ENCODE data around the gene REPS1. TPM values are rescaled to one million over a fixed set of nuclear protein-coding genes. Genes with fewer than 3 reads are reported as not detected.
A peak's percentile ranks its signal among the peaks of the same experiment; 100 is the strongest.
"Not testable (repeated sequence)": the region's sequence is repeated elsewhere in the genome, so short reads cannot be mapped to it uniquely, and the experiment has no call there.

REPS1 gene
- total RNA-seq, 1 donor from 2014 or later, result 70.1 TPM

DNA sequence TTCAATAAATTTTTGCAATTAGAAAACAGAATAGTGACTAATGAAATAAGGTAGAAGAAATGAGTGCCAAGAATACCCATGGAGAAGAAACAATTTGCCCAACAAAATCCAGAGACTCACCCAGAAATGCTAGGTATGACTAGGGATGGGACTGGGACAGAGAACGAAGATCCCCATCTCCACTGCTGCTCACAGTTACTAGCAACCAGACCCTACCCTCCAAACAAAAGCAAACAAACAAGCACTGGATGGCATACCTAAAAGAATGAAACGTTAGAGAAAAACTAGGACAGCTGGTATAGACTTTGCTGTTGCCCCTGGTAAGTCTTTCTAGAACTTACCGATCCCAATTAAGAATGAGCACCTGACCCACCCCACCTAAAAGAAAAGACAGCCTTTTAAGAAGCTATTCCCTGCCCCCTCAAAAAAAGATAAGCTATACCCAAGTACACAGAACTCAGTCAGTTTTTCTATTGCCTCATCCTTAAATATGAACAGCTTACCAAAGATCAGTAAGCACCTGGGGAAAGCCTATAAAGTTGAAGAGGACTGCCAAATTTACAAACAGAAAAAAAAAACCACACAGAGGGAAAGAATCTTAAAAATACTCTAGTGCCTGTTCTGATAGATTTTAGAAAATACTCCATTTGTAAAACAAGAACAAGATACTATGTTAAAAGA, 31.7 kb downstream of the REPS1 start:
- H3K4me1 Mint-ChIP-seq, result peaks cover 46% of the 10 kb centered on the region
- H3K27ac Mint-ChIP-seq, result no peak overlapping the region
- intact Hi-C loops (cut with micrococcal nuclease), result no loop called here
- DNase-seq, result no peak
- H3K27me3 Mint-ChIP-seq, result no peaks in the 10 kb centered on the region
- H3K9me3 Mint-ChIP-seq, result no peaks in the 10 kb centered on the region
- no peak overlapping the region for H3K4me3 Mint-ChIP-seq
- H3K36me3 Mint-ChIP-seq (ENCODE audit: low read depth), result peaks cover 10% of the 10 kb centered on the region

DNA sequence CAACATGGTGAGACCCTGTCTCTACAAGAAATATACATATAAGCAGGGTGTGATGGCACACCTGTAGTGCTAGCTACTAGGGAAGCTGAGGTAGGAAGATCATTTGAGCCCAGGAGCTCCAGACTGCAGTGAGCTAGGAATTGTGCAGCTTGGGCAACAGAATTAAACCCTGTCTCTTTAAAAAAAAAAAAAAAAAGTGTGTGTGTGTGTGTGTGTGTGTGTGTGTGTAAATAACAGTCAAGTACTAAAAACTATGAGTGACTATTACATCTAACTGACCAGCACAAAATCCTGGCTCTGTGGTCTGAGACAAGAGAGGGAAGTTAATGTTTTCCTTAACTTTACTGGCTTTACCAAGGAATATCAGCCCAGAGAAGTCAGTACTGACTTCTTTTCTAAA, 32.8 kb downstream of the REPS1 start:
- Mint-ChIP-seq H3K4me3 (no peak overlapping the region), H3K9me3 (no peaks in the 10 kb centered on the region), H3K27ac (no peak overlapping the region), H3K27me3 (no peaks in the 10 kb centered on the region), H3K36me3 (ENCODE audit: low read depth) (peaks cover 10% of the 10 kb centered on the region), H3K4me1 (peaks cover 44% of the 10 kb centered on the region)
- DNase-seq, result no peak
- intact Hi-C loops (cut with micrococcal nuclease), result no loop called here

DNA sequence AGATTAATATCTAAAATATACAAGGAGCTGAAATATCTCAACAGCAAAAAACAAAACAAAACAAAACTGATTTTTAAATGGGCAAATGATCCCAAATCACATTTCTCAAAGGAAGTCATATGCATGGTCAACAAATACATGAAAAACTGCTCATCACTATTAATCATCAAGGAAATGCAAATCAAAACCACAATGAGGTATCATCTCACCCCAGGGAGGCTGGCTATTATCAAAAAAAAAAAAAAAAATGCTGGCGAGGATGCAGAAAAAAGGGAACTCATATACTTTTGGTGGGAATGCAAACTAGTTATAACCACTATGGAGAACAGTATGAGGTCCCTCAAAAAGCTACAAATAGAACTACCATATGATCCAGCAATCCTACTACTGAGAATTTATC, 34.6 kb downstream of the REPS1 start:
- intact Hi-C loops (cut with micrococcal nuclease), result no loop called here
- H3K27ac Mint-ChIP-seq, result no peak overlapping the region
- no peak for DNase-seq

DNA sequence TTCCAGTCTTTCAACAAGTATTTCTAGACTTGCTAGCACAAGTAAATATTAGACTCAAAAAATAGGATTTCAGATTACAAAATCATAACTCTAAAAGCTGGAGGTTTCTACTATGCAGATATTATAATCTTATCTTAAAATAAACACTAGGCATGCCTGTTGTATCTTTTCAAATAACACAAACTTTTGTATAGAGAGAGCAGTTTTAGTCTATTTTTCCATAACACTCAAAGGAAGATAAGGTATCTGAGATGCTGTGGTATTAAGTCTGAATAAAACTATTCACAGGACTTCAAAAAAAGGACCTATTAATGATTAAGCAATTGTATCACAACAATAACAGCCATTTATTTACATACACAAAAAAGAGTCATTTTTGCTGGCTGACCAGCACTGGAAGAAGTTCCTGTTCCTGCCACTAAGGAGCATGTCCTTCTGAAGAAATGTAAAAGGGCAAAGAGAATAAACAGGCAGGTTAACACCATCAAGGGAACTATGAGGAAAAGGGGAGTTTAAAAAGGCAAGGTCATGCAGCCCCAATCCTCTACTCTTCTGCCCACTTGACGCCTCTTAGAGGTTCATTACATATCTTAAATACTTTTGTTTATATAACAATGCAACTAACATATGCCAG, 39.4 kb downstream of the REPS1 start:
- Mint-ChIP-seq H3K4me1 (peaks cover 54% of the 10 kb centered on the region), H3K4me3 (no peak overlapping the region), H3K9me3 (peaks cover 5% of the 10 kb centered on the region), H3K27ac (peak overlapping the region; percentile 8), H3K27me3 (peaks cover 2% of the 10 kb centered on the region), H3K36me3 (ENCODE audit: low read depth) (peaks cover 37% of the 10 kb centered on the region)
- no peak for DNase-seq
- intact Hi-C loops (cut with micrococcal nuclease), result loop anchor here (2.0 kb wide), 1 partner anchor 22 kb away; no protein-coding TSS in a partner anchor

More for the DNA sequence above, 34.6 kb downstream of the REPS1 start:
- H3K4me3 Mint-ChIP-seq, result no peak overlapping the region
- no peaks in the 10 kb centered on the region for H3K9me3 Mint-ChIP-seq
- peaks cover 44% of the 10 kb centered on the region for H3K4me1 Mint-ChIP-seq
- H3K27me3 Mint-ChIP-seq, result no peaks in the 10 kb centered on the region
- peaks cover 10% of the 10 kb centered on the region for H3K36me3 Mint-ChIP-seq (ENCODE audit: low read depth)

DNA sequence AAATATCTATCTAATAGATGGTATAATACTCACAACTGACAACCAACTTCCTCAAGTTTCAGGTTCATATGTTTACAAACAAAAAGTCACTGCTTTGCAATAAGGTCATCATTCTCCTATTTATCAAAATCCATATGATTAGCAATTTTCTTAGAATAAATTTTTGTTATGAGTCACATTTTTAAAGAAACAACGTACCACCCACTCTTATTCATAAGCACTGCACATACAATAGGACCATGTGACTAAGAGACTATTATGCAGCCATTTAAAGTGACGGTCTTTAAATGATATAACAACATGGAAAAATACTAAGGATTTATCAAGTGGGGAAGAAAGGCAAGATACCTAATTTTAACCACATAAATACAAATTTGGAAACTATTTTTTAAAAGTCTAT, 40.0 kb downstream of the REPS1 start:
- Mint-ChIP-seq H3K36me3 (ENCODE audit: low read depth) (peaks cover 35% of the 10 kb centered on the region), H3K9me3 (peaks cover 5% of the 10 kb centered on the region), H3K27me3 (peaks cover 2% of the 10 kb centered on the region), H3K27ac (peak overlapping the region; percentile 72), H3K4me3 (no peak overlapping the region), H3K4me1 (peaks cover 49% of the 10 kb centered on the region)
- intact Hi-C loops (cut with micrococcal nuclease), result loop anchor here (2.0 kb wide), 1 partner anchor 23 kb away; no protein-coding TSS in a partner anchor
- no peak for DNase-seq

DNA sequence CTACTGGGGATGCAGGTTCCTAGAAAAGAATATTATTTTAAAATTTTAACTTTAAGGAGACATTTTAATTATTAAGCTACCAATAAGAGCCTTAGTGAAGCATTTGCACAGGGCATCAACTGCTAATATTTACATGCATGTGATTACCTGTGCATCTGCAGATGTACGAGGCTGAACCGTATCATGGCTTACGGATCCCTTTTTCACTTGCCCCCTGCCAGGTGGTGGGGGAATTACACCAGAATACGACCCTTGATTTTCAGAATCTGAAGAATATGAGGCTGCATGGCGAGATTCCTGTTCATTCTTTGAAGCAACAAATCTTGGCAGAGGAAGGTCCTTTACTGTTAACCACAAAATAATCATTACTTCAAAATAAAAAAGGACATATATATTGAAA, 42.7 kb downstream of the REPS1 start:
- intact Hi-C loops (cut with micrococcal nuclease), result no loop called here
- peaks cover 44% of the 10 kb centered on the region for H3K4me1 Mint-ChIP-seq
- H3K27ac Mint-ChIP-seq, result no peak overlapping the region
- peaks cover 5% of the 10 kb centered on the region for H3K9me3 Mint-ChIP-seq
- H3K27me3 Mint-ChIP-seq, result peaks cover 2% of the 10 kb centered on the region
- no peak overlapping the region for H3K4me3 Mint-ChIP-seq
- DNase-seq, result peak; percentile 57
- peaks cover 46% of the 10 kb centered on the region for H3K36me3 Mint-ChIP-seq (ENCODE audit: low read depth)

DNA sequence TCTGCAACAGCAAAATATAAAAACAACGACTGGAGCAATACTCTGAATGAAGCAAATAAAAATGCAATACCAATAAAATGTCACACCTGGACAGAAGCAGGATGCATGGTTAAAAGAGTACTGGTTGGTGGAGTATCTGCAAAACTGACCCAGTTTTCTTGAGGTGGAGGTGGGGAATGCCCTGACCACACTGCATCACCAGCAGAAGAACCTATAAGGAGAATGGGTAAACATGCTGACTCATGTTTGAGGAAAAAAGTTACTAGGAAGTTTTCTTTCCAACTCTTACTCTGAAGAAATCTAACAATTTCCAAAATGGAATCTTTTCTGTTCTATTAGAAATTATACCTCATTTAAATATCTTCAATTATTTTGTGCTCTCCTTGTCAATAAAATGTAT, 43.6 kb downstream of the REPS1 start:
- H3K4me3 Mint-ChIP-seq, result no peak overlapping the region
- peak overlapping the region; percentile 45 for H3K27ac Mint-ChIP-seq
- H3K9me3 Mint-ChIP-seq, result peaks cover 5% of the 10 kb centered on the region
- peaks cover 40% of the 10 kb centered on the region for H3K4me1 Mint-ChIP-seq
- intact Hi-C loops (cut with micrococcal nuclease), result loop anchor here (1.0 kb wide), 1 partner anchor 44 kb away; the partner anchor contains the start of gene REPS1
- peak; percentile 69 for DNase-seq
- peaks cover 2% of the 10 kb centered on the region for H3K27me3 Mint-ChIP-seq
- peaks cover 51% of the 10 kb centered on the region for H3K36me3 Mint-ChIP-seq (ENCODE audit: low read depth)

DNA sequence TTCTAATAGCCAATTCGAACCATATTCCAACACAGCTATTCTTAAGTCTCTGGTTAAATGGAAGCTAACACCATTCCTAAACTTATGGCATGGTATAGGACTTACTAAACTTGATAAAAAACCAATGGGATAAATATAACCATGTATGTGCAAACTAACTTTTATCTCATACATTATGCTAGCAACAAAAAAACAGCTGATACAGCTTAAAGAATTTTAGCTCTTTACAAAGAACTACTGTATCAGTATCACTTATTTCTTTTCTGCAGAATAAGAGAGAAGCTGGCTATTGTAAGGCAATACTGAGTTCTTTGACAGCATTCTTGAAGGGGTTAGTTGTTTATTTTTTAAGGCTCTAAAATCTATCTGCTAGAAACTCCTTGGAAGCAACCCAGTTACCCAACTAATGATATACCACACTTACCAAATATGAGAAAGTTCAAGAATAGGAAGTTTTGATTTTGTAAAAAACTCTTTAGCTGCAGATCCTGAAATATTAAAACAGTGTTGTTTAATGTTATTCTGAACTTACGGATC, 44.9 kb downstream of the REPS1 start:
- Mint-ChIP-seq H3K27me3 (peaks cover 2% of the 10 kb centered on the region), H3K9me3 (peaks cover 4% of the 10 kb centered on the region), H3K4me1 (peaks cover 33% of the 10 kb centered on the region), H3K36me3 (ENCODE audit: low read depth) (peaks cover 58% of the 10 kb centered on the region), H3K27ac (no peak overlapping the region), H3K4me3 (no peak overlapping the region)
- no peak for DNase-seq
- intact Hi-C loops (cut with micrococcal nuclease), result no loop called here

DNA sequence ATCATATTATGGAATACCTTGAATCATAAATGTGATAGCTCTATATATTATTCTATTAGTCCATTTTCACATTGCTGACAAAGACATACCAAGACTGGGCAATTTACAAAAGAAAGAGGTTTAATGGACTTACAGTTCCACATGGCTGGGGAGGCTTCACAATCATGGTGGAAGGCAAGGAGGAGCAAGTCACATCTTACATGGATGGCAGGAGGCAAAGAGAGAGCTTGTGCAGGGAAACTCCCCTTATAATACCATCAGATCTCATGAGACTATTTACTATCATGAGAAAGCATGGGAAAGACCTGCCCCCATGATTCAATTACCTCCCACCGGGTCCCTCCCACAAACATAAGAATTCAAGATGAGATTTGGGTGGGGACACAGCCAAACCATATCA, 51.2 kb downstream of the REPS1 start:
- H3K9me3 Mint-ChIP-seq; intact Hi-C loops (cut with micrococcal nuclease); H3K4me1 Mint-ChIP-seq; H3K27ac Mint-ChIP-seq; H3K4me3 Mint-ChIP-seq; DNase-seq; H3K27me3 Mint-ChIP-seq: not testable (repeated sequence)
- peaks cover 45% of the 10 kb centered on the region for H3K36me3 Mint-ChIP-seq (ENCODE audit: low read depth)

DNA sequence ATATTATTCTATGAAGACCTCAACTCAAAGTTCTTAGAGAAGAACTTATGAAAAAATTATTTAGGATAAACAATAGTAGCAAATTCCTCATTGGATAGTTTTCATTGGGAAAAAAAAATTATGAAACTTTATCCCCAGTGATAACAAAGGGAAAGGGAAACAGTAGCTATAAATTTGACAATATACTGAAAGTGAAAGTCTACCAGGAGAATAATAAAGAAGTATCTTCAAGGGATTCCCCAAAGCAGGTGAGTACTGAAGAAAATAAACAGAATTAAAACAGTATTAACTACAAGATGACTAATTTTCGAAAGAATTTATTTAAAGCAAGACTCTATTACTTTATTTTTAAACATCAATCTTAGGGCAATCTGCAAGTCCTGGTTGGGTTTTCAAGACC, 56.4 kb downstream of the REPS1 start:
- intact Hi-C loops (cut with micrococcal nuclease), result no loop called here
- no peak for DNase-seq
- peaks cover 25% of the 10 kb centered on the region for H3K36me3 Mint-ChIP-seq (ENCODE audit: low read depth)
- no peak overlapping the region for H3K4me3 Mint-ChIP-seq
- H3K27me3 Mint-ChIP-seq, result no peaks in the 10 kb centered on the region
- peaks cover 3% of the 10 kb centered on the region for H3K9me3 Mint-ChIP-seq
- H3K27ac Mint-ChIP-seq, result no peak overlapping the region
- H3K4me1 Mint-ChIP-seq, result peaks cover 8% of the 10 kb centered on the region

DNA sequence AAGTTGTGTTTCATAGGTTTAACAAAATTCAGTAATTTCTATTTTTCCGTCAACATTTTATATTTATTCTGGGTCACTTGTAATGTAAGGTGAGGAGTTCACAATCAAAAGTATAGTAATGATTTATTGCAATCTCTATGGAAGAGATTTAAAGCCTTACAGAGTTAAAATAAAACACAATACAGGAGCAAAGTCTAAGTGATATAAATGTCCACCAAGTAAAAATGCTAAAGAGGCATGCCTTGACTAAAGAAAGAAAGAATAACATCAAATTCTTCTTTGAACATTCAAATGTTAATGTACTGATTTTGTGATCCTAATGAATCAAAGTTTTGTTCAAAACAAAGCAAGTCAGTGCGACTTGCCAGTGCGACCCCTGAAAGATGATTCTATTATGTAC, 61.5 kb downstream of the REPS1 start:
- no peak overlapping the region for H3K4me3 Mint-ChIP-seq
- no peak overlapping the region for H3K27ac Mint-ChIP-seq
- no peaks in the 10 kb centered on the region for H3K27me3 Mint-ChIP-seq
- H3K36me3 Mint-ChIP-seq (ENCODE audit: low read depth), result peaks cover 18% of the 10 kb centered on the region
- peaks cover 4% of the 10 kb centered on the region for H3K4me1 Mint-ChIP-seq
- intact Hi-C loops (cut with micrococcal nuclease), result no loop called here
- no peak for DNase-seq
- no peaks in the 10 kb centered on the region for H3K9me3 Mint-ChIP-seq

DNA sequence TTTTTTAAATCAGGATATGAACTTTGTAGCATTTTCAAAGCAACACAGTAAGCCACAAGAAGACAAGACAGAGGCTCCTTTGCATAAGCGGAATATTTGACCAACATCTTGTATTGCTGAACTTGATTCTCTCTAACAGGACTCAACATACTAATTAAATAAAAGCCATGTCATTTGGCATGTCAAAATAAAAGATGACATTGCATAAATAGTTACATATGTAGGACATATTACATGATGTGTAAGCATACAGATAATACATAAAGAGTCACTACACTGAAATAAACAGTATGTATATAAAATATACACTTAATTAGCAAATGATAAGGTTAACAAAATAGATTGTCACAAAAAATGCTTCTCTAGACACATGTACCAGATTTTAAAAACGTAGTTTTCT, 62.2 kb downstream of the REPS1 start:
- Mint-ChIP-seq H3K27me3 (no peaks in the 10 kb centered on the region), H3K4me3 (no peak overlapping the region), H3K36me3 (ENCODE audit: low read depth) (peaks cover 20% of the 10 kb centered on the region), H3K4me1 (peaks cover 1% of the 10 kb centered on the region), H3K27ac (no peak overlapping the region), H3K9me3 (no peaks in the 10 kb centered on the region)
- intact Hi-C loops (cut with micrococcal nuclease), result no loop called here
- DNase-seq, result no peak

DNA sequence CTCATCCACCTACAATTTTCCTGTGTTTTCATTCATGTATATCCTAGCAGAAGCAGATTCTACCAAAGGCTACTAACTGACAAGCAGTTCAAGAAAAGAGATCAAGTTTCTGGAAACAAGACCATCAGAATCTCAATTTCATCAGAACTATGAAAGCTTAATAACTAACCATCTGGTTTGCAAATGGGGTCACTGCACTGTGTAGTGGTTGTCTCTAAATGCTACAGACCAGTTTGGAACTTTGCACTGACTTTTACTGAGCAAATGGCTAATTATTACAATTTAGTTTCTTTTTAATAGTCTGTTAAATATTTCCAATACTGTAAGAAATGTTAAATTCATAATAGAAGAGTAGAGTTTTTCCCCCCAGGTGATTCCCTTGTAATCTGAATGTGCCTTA, 64.5 kb downstream of the REPS1 start:
- H3K27me3 Mint-ChIP-seq, result no peaks in the 10 kb centered on the region
- H3K9me3 Mint-ChIP-seq, result no peaks in the 10 kb centered on the region
- DNase-seq, result no peak
- no peak overlapping the region for H3K27ac Mint-ChIP-seq
- H3K4me1 Mint-ChIP-seq, result peaks cover 1% of the 10 kb centered on the region
- peaks cover 24% of the 10 kb centered on the region for H3K36me3 Mint-ChIP-seq (ENCODE audit: low read depth)
- no peak overlapping the region for H3K4me3 Mint-ChIP-seq
- intact Hi-C loops (cut with micrococcal nuclease), result no loop called here

DNA sequence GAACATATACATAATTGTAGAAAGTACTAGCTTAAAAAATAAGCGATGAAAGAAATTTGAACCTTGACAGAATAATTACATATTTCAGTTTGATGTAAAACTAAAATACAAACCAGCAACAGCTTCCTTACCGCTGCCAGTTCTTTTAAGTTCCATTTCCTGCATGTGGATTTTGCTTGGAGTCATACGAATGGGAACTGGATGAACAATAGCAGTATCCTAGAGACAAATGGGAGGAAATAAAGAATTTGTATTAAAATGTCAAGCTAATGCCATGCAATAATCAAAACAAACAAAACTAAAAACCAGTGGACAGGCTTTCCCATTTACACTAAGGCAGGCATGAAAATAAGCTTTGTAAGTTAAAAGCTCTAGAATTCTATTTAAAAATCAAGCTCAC, 67.1 kb downstream of the REPS1 start:
- Mint-ChIP-seq H3K9me3 (no peaks in the 10 kb centered on the region), H3K27me3 (no peaks in the 10 kb centered on the region), H3K36me3 (ENCODE audit: low read depth) (peaks cover 25% of the 10 kb centered on the region), H3K4me3 (no peak overlapping the region), H3K27ac (no peak overlapping the region), H3K4me1 (peaks cover 1% of the 10 kb centered on the region)
- intact Hi-C loops (cut with micrococcal nuclease), result no loop called here
- no peak for DNase-seq
